Stimulated activated CD8-positive, alpha-beta memory T cell treated with anti-CD3 and anti-CD28 coated beads, Interleukin-4, amount 100 ng/mL, for 24 hours (primary cell): ENCODE measurements around the gene NANOS2.

Experiments used
- DNase-seq: peaks from one replicate; pipeline ENCODE4 v3.0.0-alpha.2; 2020; ENCODE audit warnings: low read depth

Gene NANOS2

DNA sequence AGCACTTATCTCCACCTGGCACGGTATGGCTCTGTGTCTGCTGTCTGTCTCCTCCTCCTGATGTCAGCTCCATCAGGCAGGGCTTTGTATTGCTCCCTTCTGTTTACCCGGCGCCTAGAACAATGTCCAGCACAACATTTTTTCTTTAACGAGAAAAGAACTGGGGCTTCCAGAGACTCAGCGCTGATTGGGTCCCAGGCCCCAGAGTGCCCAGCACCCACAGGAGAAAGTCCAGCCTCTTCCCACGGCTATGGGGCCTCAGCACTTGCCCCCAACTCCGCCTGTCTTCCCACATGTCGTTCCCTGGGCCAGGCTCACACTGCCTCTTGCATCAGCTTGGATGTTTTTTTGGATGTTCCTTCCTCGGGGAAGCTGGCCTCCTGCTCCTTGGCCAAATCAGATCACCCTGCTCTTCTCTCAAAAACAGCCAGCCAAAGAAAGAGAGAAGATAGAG, 19.0 kb downstream of the NANOS2 start:
- DNase-seq = no peak

DNA sequence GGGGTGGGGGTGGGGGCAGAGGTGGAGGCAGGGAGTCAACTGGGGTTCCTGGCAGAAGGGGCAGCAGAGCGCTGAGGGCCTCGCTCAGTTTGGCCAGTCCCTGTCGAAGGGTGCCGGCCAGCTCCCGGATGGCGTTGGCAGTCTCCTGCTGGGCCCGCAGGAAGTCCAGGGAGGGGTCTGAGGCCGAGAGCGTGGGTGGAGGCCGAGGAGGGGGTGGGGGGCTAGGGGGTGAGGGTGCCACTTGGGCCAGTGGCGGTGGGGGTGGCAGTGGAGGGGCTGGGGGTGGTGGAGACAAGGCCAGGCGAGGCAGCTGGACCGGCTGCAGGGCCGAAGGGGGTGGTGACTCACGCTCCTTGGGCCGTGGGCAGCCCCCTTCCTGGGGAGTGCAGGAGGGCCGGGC, 23.7 kb downstream of the NANOS2 start:
- DNase-seq = no peak

DNA sequence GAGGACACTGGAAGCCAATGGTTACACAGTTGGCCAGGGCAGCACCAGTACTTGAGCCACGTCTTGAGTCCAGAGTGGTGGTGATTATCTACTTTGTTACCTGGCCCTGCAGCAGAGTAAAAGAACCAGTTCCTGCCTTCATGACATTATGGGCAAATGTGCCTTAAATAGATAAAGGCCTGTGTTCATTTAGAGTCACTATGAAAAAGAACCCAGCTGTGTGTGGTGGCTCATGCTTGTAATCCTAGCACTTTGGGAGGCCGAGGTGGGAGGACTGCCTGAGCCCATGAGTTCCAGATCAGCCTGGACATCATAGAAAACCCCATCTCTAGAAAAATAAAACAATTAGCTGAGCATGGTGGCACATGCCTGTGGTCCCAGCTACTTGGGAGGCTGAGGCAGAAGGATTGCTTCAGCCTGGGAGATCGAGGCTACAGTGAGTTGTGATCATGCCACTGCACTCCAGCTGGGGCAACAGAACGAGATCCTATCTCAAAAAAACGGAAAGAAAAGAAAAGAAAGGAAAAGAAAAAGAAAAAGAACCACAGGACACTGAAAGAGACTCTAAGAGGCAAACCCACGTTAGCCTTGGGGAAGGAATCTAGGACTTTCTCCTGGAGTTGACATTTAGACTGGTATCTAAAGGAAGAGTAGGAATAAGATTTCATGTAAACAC, 25.2 kb downstream of the NANOS2 start:
- DNase-seq = no peak

DNA sequence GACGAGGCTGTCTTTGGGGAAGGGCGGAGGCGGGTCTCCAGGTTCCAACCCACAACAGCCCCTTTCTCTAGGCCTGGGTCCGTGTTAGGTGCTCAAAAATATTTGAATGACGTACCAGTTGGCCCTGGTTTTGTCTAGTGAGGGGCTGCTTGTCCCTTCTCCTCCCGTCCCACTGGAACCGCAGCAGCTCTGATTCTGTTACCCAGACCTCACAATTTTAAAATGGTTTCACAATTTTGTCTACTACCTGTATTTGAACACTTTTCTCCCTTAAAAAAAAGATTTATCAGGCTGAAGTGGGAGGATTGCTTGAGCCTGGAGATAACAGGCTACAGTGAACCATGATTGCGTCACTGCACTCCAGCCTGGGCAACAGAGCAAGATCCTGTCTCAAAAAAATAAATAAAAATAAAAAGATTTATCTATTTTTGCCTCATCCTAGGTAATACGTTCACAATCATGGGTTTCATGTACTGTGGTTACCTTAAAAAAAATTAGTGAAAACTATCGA, 27.3 kb downstream of the NANOS2 start:
- DNase-seq = no peak

DNA sequence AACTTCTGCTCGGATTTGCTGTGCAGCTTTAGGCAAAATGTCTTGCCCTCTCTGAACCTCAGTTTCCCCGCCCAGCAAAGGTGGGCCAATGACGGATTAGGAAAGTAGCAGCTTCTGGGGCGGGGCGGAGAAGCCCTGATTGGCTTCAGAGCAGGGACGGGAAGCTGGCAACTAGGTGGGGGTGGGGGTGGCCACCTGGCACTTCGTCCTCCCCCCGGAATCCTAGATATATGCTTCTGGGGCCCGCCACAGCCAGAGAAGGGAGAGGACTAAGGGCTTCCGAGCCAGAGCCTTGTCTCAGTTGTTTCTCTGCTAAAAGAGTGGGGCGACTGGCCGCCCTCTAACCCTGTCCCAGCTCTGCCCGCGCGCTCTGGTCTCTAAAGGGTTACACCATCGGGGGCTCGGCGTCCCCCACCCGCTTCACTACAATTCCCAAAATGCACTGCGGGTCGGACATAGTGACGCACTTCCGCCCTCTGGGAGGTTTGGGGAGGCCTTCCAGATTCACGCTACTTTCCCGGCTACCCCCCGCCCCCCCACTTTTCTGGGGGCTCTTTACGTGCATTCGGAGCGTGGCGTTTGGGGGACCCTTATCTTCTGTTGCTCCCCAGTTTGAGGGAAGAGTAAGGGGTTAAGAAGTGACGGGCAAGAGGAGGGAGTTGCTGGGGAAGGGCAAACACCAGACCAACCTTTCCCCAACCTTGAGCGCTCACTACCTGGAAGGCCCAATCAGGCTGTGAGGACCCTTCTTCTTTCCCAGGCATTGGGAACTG, 28.0 kb downstream of the NANOS2 start:
- peak; percentile 81 for DNase-seq

DNA sequence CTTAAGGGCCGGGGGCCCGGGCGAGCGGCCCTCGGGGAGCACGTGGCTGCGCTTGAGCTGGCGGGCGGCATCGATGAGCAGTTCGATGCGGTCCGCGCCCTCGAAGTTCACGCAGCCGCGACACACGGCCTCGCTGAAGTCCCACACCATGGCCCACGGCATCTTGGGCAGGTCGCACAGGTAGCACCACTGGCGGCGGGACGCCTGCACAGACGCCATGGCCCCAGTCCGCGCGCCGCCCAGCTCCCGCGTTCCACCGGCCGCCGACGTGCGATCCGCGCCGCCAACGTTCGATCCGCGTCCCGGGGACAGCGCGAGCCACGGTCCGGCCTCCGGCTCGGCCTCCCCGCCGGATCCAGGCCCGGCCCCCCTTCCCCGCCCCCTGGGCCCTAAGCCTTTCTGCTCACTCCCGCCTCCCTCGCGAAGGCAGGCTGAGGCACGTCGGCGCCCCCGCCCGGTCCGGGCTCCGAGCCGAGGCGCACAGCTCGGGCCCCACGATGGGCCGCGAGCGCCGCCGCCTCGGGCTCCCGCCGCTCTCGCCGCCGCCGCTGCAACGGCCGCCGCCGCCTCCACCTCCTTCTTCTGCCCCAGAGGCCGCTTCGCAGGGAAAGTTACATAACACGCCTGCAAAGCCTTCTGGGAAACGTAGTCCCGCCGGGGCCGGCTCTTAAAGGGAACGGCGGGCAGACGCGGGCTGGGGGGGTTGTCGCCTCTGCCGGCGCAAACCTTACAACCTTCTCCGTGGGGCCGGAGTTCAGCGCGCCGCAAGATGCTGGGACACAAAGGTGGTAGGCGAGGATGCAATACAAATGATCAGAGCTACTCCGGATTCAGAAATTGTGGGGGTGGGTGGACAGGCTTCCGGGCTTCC, 28.8 kb downstream of the NANOS2 start, which contains the start of gene IRF2BP1:
Gene IRF2BP1, minus strand, starts transcription at position 586 of the 871 bp plus-strand sequence. Its CDS starts 367 bp downstream, at position 219.
- DNase-seq = peak; percentile 81

DNA sequence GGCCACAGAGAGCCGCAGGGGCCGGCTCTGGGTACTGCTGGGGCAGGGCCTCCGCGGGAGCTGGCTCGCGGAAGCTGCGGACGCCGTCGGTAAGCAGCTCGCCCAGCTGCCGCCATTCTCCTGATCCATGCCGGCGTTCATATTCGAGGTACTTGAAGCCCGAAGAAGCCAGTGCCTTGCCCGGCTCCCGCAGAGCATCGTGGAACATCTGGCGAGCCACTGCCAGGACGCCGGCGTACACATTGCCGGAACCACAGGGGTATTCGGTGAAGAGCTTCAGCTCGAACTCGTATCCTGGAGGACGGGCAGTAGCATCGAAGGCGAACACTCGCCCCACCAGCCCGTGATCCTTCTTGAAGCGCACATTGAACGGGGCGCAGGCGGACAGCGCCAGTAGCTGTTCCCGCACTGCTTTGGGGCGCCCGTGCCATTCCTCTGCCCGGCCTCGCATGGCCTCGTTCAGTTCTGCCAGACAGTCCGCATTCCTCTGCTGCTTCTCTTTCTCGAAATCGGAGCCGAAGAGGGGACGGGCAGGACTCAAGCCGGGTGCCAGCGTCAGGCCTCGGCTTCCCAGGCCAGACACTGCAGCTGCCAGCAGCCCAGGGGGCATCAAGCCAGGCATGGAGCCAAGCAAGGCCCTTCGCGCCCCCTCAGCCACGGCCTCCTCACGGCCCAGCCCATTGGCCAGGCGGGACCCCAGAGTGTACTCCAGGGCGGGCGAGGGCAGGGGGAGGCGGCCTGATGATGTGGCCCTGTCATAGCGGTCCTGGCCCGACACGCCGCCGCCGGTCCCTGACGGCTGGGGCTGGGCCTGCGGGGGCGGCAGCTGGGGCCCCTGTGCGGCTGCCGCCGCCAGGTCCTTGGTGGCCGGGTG, 29.7 kb downstream of the NANOS2 start:
- no peak for DNase-seq

DNA sequence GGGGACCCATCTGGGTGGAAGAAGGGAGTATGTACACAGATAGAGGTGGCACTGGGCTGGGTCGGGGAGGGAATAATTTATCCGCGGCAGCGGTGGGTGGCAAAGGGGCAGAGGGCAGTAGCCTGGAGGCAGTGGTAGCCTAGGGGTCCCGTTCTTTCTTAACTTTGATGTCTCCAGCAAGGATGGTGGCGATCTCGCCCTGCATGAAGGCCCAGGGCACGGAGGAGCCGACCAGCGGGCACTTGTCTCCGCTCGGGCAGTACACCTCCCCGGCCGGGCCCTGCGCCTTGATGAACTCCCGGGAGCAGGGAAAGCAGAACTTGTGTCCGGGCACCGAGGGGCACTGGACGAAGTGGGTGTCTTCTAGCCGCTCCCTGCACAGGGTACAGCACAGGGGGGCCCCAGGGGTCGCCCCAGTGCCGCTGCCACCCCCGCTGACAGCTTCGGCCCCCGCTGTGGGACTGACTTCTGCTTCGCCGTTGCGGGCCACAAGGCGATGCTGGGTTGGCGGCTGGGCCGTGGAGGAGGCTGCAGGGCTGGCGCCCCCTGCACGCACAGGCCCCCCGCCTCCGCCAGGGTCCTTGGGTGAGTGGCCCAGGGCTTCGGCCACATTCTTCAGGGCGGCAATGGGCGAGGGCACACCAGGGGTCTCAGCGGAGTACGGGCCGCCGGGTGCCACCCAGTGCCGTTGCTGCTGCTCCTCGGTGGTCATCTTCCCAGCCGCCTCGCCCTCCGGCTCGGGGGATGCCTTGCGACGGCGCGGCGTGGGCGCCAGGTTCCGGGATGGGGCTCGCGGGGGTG, 30.5 kb downstream of the NANOS2 start:
- no peak for DNase-seq

DNA sequence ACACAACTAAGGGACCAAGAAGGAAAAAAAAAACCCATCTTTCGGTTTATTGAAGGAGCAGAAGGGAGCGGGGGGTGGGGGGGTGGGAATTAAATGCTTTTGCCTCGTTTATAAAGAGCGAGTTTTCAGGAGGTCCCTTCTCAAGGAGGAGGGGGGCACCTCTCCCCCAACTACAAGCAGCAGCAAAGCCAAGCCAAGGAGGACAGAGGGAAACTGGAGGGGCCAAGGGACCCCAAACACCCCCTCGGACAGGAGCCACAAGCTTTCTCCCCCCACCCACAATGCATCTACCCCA, 31.0 kb downstream of the NANOS2 start:
- DNase-seq = no peak

DNA sequence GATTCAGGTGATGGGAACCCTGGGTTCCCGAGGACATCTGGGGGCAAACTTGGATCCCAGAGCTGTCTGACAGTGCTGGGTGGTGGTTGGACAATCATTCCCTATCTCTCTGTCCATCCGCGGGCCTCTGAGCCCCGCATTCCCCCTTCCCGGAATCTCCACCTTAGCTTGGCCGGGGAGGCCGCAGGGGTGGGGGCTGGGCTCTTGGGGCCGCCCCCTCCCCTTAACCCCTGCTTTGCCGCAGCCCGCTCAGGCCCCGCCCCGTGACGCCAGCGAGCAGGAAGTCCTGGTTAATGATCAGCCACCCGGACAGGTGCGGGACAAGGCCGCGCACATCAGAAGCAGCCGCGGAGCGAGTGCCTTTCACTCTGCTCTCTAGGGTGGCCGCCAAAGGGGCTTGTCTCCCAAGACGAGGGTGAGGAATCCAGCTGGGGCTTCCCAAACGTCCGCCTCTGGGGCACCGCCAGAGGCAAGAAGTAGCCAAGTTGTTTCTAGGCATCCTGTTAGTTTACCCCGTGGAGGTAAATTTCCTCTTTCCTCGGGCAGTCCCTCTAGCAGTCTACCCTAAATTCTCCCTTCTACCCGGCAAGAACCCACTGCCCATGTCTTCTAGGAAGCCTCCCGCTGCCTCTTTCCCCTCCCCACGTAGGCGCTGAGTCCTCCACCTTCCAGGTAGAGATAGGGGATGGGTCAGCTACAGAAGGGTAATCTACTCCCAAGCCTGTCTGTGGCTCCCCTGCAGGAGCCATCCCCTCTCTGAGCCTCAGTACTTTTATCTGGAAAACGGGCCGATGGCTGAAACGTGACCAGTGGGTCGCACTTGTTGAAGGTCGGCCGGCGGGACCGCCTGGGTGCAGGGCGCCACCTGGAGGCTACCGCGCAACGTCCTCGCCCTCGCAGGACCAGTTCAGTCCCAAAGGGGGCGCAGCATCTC, 31.7 kb downstream of the NANOS2 start:
- DNase-seq = peak; percentile 75

DNA sequence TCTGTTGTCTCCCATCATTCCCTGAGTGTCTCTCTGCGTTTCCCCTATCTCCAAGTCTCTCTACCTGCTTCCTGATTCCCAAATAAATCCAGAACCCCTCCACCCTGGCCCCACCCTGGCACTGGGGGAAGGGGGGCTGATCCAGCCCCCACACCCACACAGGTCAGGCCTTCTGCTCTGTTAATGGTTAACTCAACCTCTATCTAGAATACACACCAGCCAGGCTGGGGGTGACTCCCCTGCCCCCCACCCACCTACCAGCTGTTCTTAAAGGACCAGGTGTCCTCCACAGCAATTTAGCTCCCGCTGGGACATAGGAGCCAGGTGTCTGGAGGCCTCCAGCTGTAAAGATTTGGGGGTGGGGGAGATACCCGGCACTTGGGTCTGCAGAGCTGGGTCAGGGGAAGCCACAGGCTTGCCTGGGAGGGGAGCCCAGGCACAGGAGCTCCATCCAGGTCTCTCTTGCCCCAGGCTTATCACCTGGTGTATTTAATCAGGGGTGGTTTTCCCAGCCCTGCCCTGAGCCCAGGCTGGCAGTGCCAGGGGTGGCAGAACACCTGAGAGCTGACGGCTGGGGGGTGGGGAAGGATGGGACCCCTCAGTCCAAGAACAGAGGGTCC, 32.6 kb downstream of the NANOS2 start:
- DNase-seq = no peak

DNA sequence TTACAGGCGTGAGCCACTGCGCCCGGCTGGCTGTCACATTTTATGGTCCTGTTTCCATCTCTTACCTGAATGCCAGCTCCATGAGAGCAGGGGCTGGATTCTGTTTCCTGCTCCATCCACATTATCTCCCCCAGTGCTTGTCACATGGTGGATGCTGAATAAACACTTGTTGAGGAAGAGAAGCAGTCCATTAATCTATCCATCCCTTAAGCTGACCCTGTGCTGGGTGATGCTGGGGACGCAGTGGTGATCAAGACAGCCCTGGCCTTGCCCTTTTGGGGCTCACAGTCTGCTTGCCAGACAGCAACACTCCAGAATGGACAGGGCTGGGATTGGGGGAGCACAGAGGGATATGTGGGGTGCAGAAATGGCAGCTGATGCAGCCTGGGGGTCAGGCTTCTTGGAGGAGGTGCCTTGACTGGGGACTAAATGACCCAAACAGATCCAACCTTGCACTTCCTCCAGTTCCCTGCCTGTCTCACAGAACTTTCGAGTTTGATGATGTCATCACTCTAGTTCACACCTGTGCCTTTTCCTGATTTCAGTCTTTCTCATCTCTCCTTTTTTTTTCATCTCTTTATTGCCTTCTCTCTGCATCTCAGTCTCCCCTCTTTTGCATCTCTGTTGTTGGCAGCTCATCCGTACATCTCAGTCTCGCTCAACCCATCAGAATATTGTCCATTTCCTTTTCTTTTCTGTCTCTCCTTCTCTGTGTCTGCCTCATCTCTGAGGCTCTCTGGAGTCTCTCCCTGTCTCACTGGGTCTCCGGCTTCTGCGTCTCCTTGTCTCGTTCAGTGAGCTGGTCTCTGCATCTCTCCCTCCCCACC, 33.3 kb downstream of the NANOS2 start:
- DNase-seq = no peak

DNA sequence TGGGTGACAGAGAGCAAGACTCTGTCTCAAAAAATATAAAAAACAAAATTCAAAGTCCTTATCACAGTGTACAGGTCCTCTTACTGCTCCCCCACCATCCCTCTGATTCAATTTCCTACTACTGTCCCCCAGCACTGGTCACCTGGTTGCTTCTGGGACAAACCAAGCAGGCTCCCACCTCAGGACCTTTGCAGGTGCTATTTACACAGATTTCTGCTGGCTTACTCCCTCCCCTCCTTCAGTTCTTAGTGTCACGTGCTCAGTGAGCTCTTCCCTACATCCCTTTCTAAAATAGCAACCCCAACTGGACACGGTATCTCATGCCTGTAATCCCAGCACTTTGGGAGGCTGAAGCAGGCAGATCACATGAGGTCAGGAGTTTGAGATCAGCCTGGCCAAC, 34.6 kb downstream of the NANOS2 start:
- no peak for DNase-seq

DNA sequence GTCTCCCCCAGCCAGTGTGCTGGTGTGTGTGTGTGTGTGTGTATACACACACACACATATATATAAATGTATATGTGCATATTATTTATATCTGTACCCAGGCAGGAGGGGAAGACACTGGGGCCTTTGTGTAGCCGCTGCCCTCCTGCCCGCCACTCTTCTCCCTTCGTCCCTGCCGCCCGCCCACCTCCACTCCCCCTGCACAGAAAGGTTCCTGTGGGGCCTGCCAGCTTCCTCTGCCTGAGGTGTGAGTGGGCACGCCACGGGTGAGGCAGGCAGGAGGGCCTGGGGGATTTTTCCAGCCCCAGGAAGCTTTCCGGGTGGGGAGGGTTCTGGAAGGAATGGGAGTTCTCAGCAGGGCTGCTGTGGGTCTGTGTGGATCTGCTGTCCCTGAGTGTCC, 35.5 kb downstream of the NANOS2 start:
- no peak for DNase-seq

DNA sequence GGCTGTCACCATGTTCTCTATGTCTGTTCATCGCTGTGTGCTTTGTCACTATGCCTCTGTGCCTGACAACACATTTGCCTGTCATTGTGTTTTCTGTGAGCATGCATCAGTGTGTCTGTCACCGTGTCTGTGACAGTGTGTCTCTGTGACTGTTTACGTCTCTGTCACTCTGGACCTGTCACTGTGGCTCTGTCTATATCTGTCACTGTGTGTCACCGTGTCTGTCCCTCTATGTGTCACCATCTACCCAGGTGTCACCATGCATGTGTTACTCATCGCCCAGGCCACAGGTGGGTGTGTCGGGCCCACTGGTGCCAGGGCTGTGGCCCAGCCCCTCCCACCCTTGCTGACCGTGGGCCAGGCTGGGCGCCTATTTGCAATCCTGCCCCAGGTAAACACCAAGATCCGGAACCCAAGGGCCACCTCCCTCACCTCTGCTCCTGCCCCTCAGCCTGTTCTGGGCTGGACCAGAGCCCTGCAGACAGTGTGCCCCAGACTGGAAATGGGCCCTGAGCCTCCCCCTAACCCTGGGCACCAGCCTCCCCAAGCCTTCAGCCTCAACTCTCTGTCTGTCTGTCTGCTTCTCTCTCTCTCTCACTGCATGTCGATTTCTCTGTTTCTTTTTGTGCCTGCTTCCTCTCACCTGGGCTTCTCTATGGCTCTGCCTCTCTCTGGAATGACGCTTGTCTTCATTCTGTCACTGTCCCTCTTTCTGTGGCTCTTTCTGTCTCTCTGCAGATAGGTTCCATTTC, 36.4 kb downstream of the NANOS2 start:
- DNase-seq = no peak

DNA sequence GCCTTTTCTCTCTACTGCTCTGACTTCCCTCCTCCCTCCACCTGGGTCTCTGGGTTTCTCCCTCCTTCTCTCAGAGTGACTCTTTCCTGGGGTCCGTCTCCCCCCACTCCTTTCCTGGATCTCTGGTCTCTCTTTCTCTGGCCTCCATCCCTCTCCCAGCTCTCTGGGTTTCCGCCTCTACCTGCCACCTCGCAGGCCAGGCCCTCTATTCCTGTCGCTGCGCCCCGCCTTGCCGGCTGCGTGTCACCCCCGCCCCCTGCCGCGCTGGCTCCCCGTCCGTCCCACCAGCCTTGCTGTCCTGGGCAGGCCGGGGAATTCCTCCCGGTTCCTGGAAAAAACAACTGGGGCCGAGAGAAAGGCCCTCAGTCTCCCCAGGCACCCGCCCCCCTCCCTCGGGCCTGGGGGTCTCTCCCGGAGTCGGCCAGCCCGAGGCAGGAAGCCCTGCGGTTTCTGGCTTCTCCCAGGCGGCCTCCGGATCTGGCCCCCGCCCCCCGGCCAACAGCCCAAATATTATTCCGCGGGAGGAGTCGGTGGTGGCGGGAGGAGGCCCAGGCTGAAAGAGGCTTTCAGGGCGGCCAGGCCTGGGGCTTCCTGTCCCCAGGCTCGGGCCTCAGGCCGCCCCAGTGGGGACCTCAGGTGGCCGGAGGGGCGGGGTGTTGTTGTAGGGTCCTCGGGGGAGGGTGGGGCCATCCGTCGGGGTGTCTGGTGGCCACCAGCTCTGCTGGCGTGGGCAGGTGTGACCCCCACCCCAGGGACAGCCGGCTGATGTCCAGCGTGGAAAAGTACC, 38.0 kb downstream of the NANOS2 start:
- DNase-seq = no peak

DNA sequence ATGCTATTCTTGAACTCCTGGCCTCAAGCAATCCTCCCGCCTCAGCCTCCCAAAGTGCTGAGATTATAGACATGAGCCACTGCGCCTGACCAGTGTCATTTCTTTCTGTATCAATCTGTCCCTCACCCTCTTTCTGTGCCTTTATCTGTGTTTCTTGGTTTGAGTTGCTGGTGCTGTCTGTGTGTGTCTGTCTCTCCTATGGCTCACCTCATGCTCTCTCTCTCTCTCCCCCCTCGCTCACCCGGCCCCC, 38.5 kb downstream of the NANOS2 start:
- DNase-seq = no peak
